GF-D8 (cell line): ENCODE results near the gene AMZ2.
"Not testable (repeated sequence)": the region's sequence is repeated elsewhere in the genome, so short reads cannot be mapped to it uniquely, and the experiment has no call there.

Experiments used
- DNase-seq: peaks from one replicate; lab custom pipeline; 2025; lab: John Stamatoyannopoulos, UW

The AMZ2 gene

GRCh38 chr17:68220786-68221185, 27.1 kb upstream of the AMZ2 start:
- not testable (repeated sequence) for DNase-seq

GRCh38 chr17:68221786-68222185, 26.1 kb upstream of the AMZ2 start:
- no peak for DNase-seq

GRCh38 chr17:68222606-68223005, 25.2 kb upstream of the AMZ2 start:
- DNase-seq: no peak

- not testable (repeated sequence) for DNase-seq
These were observed 22.8 kb upstream of the AMZ2 start for GRCh38 chr17:68225055-68225454.

- DNase-seq: not testable (repeated sequence)
These were observed 19.7 kb upstream of the AMZ2 start for GRCh38 chr17:68228039-68228680.

GRCh38 chr17:68228817-68229570, 18.8 kb upstream of the AMZ2 start:
- no peak for DNase-seq

- DNase-seq: no peak
These were observed 18.2 kb upstream of the AMZ2 start for GRCh38 chr17:68229619-68230018.

- DNase-seq: not testable (repeated sequence)
These were observed 16.7 kb upstream of the AMZ2 start for GRCh38 chr17:68231131-68231530.

- no peak for DNase-seq
These were observed 16.3 kb upstream of the AMZ2 start for GRCh38 chr17:68231541-68231940.

GRCh38 chr17:68232741-68233140, 15.1 kb upstream of the AMZ2 start:
- DNase-seq: not testable (repeated sequence)

GRCh38 chr17:68234726-68235335, 13.0 kb upstream of the AMZ2 start:
- DNase-seq: not testable (repeated sequence)

- DNase-seq: not testable (repeated sequence)
These were observed 12.5 kb upstream of the AMZ2 start for GRCh38 chr17:68235336-68235791.

GRCh38 chr17:68237369-68238163, 10.3 kb upstream of the AMZ2 start:
- DNase-seq: peak; percentile 3

- DNase-seq: no peak
These were observed 9.5 kb upstream of the AMZ2 start for GRCh38 chr17:68238164-68238870.

GRCh38 chr17:68238871-68239253, 9.0 kb upstream of the AMZ2 start:
- DNase-seq: no peak

- no peak for DNase-seq
These were observed 8.0 kb upstream of the AMZ2 start for GRCh38 chr17:68239632-68240366.

- no peak for DNase-seq
These were observed 1.4 kb upstream of the AMZ2 start for GRCh38 chr17:68246271-68247028.

GRCh38 chr17:68248199-68248825, 469 bp downstream of the AMZ2 start:
- DNase-seq: no peak

- DNase-seq: no peak
These were observed 1.0 kb downstream of the AMZ2 start for GRCh38 chr17:68248891-68249290.

- DNase-seq: peak; percentile 76
These were observed 1.5 kb downstream of the AMZ2 start for GRCh38 chr17:68249354-68249765.
